Tibial nerve (tissue), 4 donors: Measurements from ENCODE around the gene CFAP61. TPM values are rescaled to one million over a fixed set of nuclear protein-coding genes. Genes with fewer than 3 reads are reported as not detected.

ENCODE experiments used
- DNase-seq, 2 donors: peaks; one replicate each; pipeline ENCODE4 v3.0.0-alpha.2; 2019; ENCODE audit warnings: low spot score in 2 of 2
- H3K27ac ChIP-seq, 4 donors: fragments of 200-600 bp; sonication (generic) in 3 of 4; one replicate each; pipeline ENCODE4 v1.5.1; 2017 to 2019; ENCODE audit warnings: mild to moderate bottlenecking in 1 of 4
- H3K27me3 ChIP-seq, 2 donors: fragments of 200-600 bp; sonication (generic) in 1 of 2; one replicate each; pipeline versions ENCODE4 v1.5.1 to v1.6.0; 2017 to 2019
- H3K36me3 ChIP-seq, 3 donors: fragments of 200-600 bp; sonication (generic); one replicate each; pipeline ENCODE4 v1.5.1; 2018 to 2019
- H3K4me1 ChIP-seq, 4 donors: fragments of 200-600 bp; sonication (generic) in 3 of 4; one replicate each; pipeline ENCODE4 v1.5.1; 2017 to 2019
- H3K4me3 ChIP-seq, 4 donors: fragments of 200-600 bp; sonication (generic) in 3 of 4; one replicate each; pipeline ENCODE4 v1.5.1; 2017 to 2019; ENCODE audit warnings: mild to moderate bottlenecking in 1 of 4, moderate library complexity in 1 of 4
- H3K9me3 ChIP-seq, 4 donors: fragments of 200-600 bp; sonication (generic) in 3 of 4; one replicate each; pipeline ENCODE4 v1.5.1; 2017 to 2019
- CTCF ChIP-seq, 5 experiments: fragments of 200-600 bp in 3 of 5; fragments of 450-650 bp in 2 of 5; sonication (generic) in 3 of 5; IDR thresholded peaks; one replicate each; pipeline ENCODE4 v1.5.1; 2016 to 2019; ENCODE audit warnings: antibody characterized with exemption in 5 of 5, mild to moderate bottlenecking in 3 of 5, moderate library complexity in 2 of 5
- EP300 ChIP-seq, 2 donors: sonication (generic); formaldehyde crosslinking; IDR thresholded peaks; one replicate each; pipeline ENCODE4 v1.6.1; 2017; ENCODE audit warnings: antibody characterized with exemption in 2 of 2, mild to moderate bottlenecking in 1 of 2
- POLR2A ChIP-seq, 2 donors: fragments of 450-650 bp; IDR thresholded peaks; one replicate each; pipeline ENCODE4 v1.6.1; 2017; ENCODE audit warnings: antibody characterized with exemption in 2 of 2, mild to moderate bottlenecking in 2 of 2, moderate library complexity in 2 of 2
- WGBS, 2 donors: methylation state at CpG; one replicate each; pipeline ENCODE4 v1.1.5; 2018; 5-methylcytosine and 5-hydroxymethylcytosine counted together
- total RNA-seq, 4 donors: library from RNA; depleted of rRNA; stranded (reverse); fragments of >200 nt; gene quantifications; one replicate each; pipeline ENCODE4 v1.1.0, GENCODE V29; 2016

The CFAP61 gene
- total RNA-seq, 4 donors from 2014 or later: 0.21 to 1.5 (median 0.60) TPM; not detected in 1

GRCh38 chr20:20220134-20220533 is 167.8 kb downstream of the CFAP61 start:
- DNase-seq: no peak
- Histone ChIP-seq H3K27ac (no peak overlapping the region), H3K36me3 (no peaks in the 10 kb centered on the region), H3K9me3 (peaks cover 0 to 6% (median 0%) of the 10 kb centered on the region in 4 donors), H3K27me3 (no peaks in the 10 kb centered on the region), H3K4me1 (no peaks in the 10 kb centered on the region), H3K4me3 (no peak overlapping the region)
- TF ChIP-seq EP300 (IDR thresholded peaks at IDR 0.05) (no peak), POLR2A (IDR thresholded peaks at IDR 0.05) (no peak), CTCF (IDR thresholded peaks at IDR 0.05) (no peak)
- 75 to 89% methylated on average over 5 of the region's 5 CpGs for WGBS, 2 donors

GRCh38 chr20:20223981-20224380 is 171.6 kb downstream of the CFAP61 start:
- Histone ChIP-seq H3K27me3 (no peaks in the 10 kb centered on the region), H3K36me3 (no peaks in the 10 kb centered on the region), H3K4me1 (no peaks in the 10 kb centered on the region), H3K27ac (no peak overlapping the region), H3K4me3 (no peak overlapping the region), H3K9me3 (peaks cover 0 to 18% (median 0%) of the 10 kb centered on the region in 4 donors)
- TF ChIP-seq EP300 (IDR thresholded peaks at IDR 0.05): no peak
- TF ChIP-seq POLR2A (IDR thresholded peaks at IDR 0.05): no peak
- TF ChIP-seq CTCF (IDR thresholded peaks at IDR 0.05): no peak
- WGBS, 2 donors: 64 to 72% methylated on average over 5 of the region's 5 CpGs
- no peak for DNase-seq

- peaks cover 0 to 15% (median 0%) of the 10 kb centered on the region in 4 donors for H3K9me3 ChIP-seq
- no peaks in the 10 kb centered on the region for H3K36me3 ChIP-seq
- DNase-seq: no peak
- no peaks in the 10 kb centered on the region for H3K4me1 ChIP-seq
- H3K27ac ChIP-seq: no peak overlapping the region
- no peaks in the 10 kb centered on the region for H3K27me3 ChIP-seq
- TF ChIP-seq POLR2A (IDR thresholded peaks at IDR 0.05) (no peak), EP300 (IDR thresholded peaks at IDR 0.05) (no peak), CTCF (IDR thresholded peaks at IDR 0.05) (no peak)
- 67 to 80% methylated on average over 1 of the region's 1 CpG for WGBS, 2 donors
- no peak overlapping the region for H3K4me3 ChIP-seq
Observed at GRCh38 chr20:20224806-20225205, 172.5 kb downstream of the CFAP61 start.

GRCh38 chr20:20225325-20226043 is 173.2 kb downstream of the CFAP61 start:
- Histone ChIP-seq H3K27me3 (no peaks in the 10 kb centered on the region), H3K27ac (no peak overlapping the region), H3K4me1 (no peaks in the 10 kb centered on the region), H3K9me3 (peaks cover 0 to 15% (median 0%) of the 10 kb centered on the region in 4 donors), H3K4me3 (no peak overlapping the region), H3K36me3 (no peaks in the 10 kb centered on the region)
- no peak for TF ChIP-seq POLR2A (IDR thresholded peaks at IDR 0.05)
- no peak for TF ChIP-seq EP300 (IDR thresholded peaks at IDR 0.05)
- TF ChIP-seq CTCF (IDR thresholded peaks at IDR 0.05): no peak
- WGBS, 2 donors: 55 to 61% methylated on average over 6 of the region's 6 CpGs
- DNase-seq: no peak

GRCh38 chr20:20226554-20226953 is 174.2 kb downstream of the CFAP61 start:
- H3K9me3 ChIP-seq: peaks cover 0 to 15% (median 0%) of the 10 kb centered on the region in 4 donors
- no peak overlapping the region for H3K4me3 ChIP-seq
- 82 to 87% methylated on average over 6 of the region's 6 CpGs for whole genome bisulfite sequencing, 2 donors
- TF ChIP-seq EP300 (IDR thresholded peaks at IDR 0.05): no peak
- TF ChIP-seq POLR2A (IDR thresholded peaks at IDR 0.05): no peak
- no peak for TF ChIP-seq CTCF (IDR thresholded peaks at IDR 0.05)
- no peak for DNase-seq
- no peak overlapping the region for H3K27ac ChIP-seq
- H3K4me1 ChIP-seq: no peaks in the 10 kb centered on the region
- no peaks in the 10 kb centered on the region for H3K36me3 ChIP-seq
- no peaks in the 10 kb centered on the region for H3K27me3 ChIP-seq
